SK-N-SH (cell line): ENCODE data around the gene HYAL3. TPM values are rescaled to one million over a fixed set of nuclear protein-coding genes. Genes with fewer than 3 reads are reported as not detected.

Experiments
- CTCF ChIA-PET: fragments of 300-600, 350-600 bp; formaldehyde crosslinking; extraction: SDS; loops from one replicate; lab custom pipeline; 2021; lab: Yijun Ruan, JAX
- POLR2A ChIA-PET: fragments of 350-600 bp; sonication (Branson Sonifier 250); formaldehyde crosslinking; extraction: SDS; loops from one replicate; lab custom pipeline; 2020; ENCODE audit warnings: antibody characterized with exemption, inconsistent platforms; lab: Yijun Ruan, JAX
- DNase-seq: peaks from one replicate; pipeline ENCODE4 v3.0.0; 2012
- H2AFZ ChIP-seq: fragments of 200-600 bp; sonication (generic); 2 replicates; pipeline ENCODE4 v1.8.1; 2016; ENCODE audit warnings: antibody characterized with exemption, mild to moderate bottlenecking, low read depth
- H3F3A ChIP-seq: fragments of 200-600 bp; sonication (generic); replicated peaks from 2 replicates; pipeline ENCODE3; 2016; ENCODE audit warnings: antibody characterized with exemption, mild to moderate bottlenecking; ENCODE audit not compliant: insufficient read depth
- H3K27ac ChIP-seq, 2 experiments: fragments of 200-500 bp in 1 of 2; fragments of 200-600 bp in 1 of 2; sonication (Bioruptor generic) in 1 of 2; sonication (generic), shearing (Covaris generic) in 1 of 2; 2 replicates each; pipeline versions ENCODE4 v1.5.1 to v1.6.1; 2014 to 2016; ENCODE audit warnings: low read depth in 2 of 2, inconsistent platforms in 1 of 2, low read length in 1 of 2, mild to moderate bottlenecking in 1 of 2, mixed read lengths in 1 of 2
- H3K27me3 ChIP-seq: fragments of 200-600 bp; sonication (generic), shearing (Covaris generic); 2 replicates; pipeline ENCODE4 v1.6.1; 2016; ENCODE audit warnings: mixed run types; ENCODE audit not compliant: insufficient read depth
- H3K36me3 ChIP-seq, 2 experiments: fragments of 200-500 bp in 1 of 2; fragments of 200-600 bp in 1 of 2; sonication (Bioruptor generic) in 1 of 2; sonication (generic) in 1 of 2; replicated peaks in 1 of 2; 2 replicates each; pipeline versions ENCODE3 to v1.5.1; 2014 to 2016; ENCODE audit warnings: low read length in 1 of 2, mild to moderate bottlenecking in 1 of 2; ENCODE audit not compliant: insufficient read depth in 2 of 2, control insufficient read depth in 1 of 2
- H3K4me1 ChIP-seq, 2 experiments: fragments of 200-500 bp in 1 of 2; fragments of 200-600 bp in 1 of 2; sonication (Bioruptor generic) in 1 of 2; sonication (generic), shearing (Covaris generic) in 1 of 2; 2 replicates each; pipeline versions ENCODE4 v1.5.1 to v1.6.1; 2014 to 2016; ENCODE audit warnings: low read depth in 1 of 2, low read length in 1 of 2, mixed run types in 1 of 2; ENCODE audit not compliant: insufficient read depth in 2 of 2, control insufficient read depth in 1 of 2
- H3K4me2 ChIP-seq: fragments of 200-600 bp; sonication (generic), shearing (Covaris generic); 2 replicates; pipeline ENCODE4 v1.6.1; 2017; ENCODE audit warnings: mixed run types
- H3K4me3 ChIP-seq, 2 experiments: fragments of 200-500 bp in 1 of 2; fragments of 200-600 bp in 1 of 2; sonication (Bioruptor generic) in 1 of 2; sonication (generic), shearing (Covaris generic) in 1 of 2; 2 replicates each; pipeline versions ENCODE4 v1.5.1 to v1.8.1; 2014 to 2016; ENCODE audit warnings: low read depth in 2 of 2, inconsistent platforms in 1 of 2, low read length in 1 of 2, mild to moderate bottlenecking in 1 of 2, mixed read lengths in 1 of 2, moderate library complexity in 1 of 2
- H3K79me2 ChIP-seq: fragments of 200-600 bp; sonication (generic); 2 replicates; pipeline ENCODE4 v1.8.1; 2017; ENCODE audit warnings: mild to moderate bottlenecking; ENCODE audit not compliant: insufficient read depth
- H3K9ac ChIP-seq: fragments of 200-600 bp; sonication (generic); 2 replicates; pipeline ENCODE4 v1.6.1; 2017; ENCODE audit warnings: mixed run types
- H3K9me2 ChIP-seq: fragments of 200-600 bp; sonication (generic); 2 replicates; pipeline ENCODE4 v1.6.1; 2017; ENCODE audit warnings: mixed run types
- H3K9me3 ChIP-seq: fragments of 200-600 bp; sonication (generic); 2 replicates; pipeline ENCODE4 v1.6.1; 2017; ENCODE audit warnings: mixed run types, mild to moderate bottlenecking, moderate library complexity
- H4K20me1 ChIP-seq: fragments of 200-600 bp; sonication (generic); 2 replicates; pipeline ENCODE4 v1.6.1; 2017; ENCODE audit warnings: mild to moderate bottlenecking, mixed run types; ENCODE audit not compliant: insufficient read depth
- CTCF ChIP-seq: fragments of 200-600 bp; sonication (generic); IDR thresholded peaks from 2 replicates; pipeline ENCODE4 v1.6.1; 2017; ENCODE audit warnings: antibody characterized with exemption, mild to moderate bottlenecking, moderate library complexity
- ELF1 ChIP-seq: IDR thresholded peaks from 2 replicates; pipeline ENCODE4 v1.4.0; 2012
- EP300 ChIP-seq, 2 experiments: IDR thresholded peaks; 2 replicates each; pipeline versions ENCODE4 v1.4.0 to v1.6.1; 2012; ENCODE audit warnings: borderline replicate concordance in 1 of 2, low read depth in 1 of 2, low read length in 1 of 2
- EZH2phosphoT487 ChIP-seq: fragments of 200-600 bp; sonication (generic); IDR thresholded peaks from 2 replicates; pipeline ENCODE4 v1.6.1; 2017; ENCODE audit warnings: low read depth, mixed run types, mild to moderate bottlenecking, antibody characterized with exemption, moderate library complexity, borderline replicate concordance
- FOXJ3 ChIP-seq: sonication (generic); formaldehyde crosslinking; IDR thresholded peaks from 2 replicates; pipeline ENCODE4 v1.5.1; 2020; ENCODE audit warnings: mild to moderate bottlenecking, missing genetic modification reagents
- JUND ChIP-seq: IDR thresholded peaks from 2 replicates; pipeline ENCODE4 v1.4.0; 2012
- MAX ChIP-seq: IDR thresholded peaks from 2 replicates; pipeline ENCODE4 v1.4.0; 2012; ENCODE audit warnings: low read depth
- NFIC ChIP-seq: IDR thresholded peaks from 2 replicates; pipeline ENCODE4 v1.4.0; 2012; ENCODE audit warnings: borderline replicate concordance
- NRF1 ChIP-seq: IDR thresholded peaks from 2 replicates; pipeline ENCODE4 v1.6.1; 2012; ENCODE audit warnings: low read depth, mild to moderate bottlenecking, low read length
- PBX3 ChIP-seq: IDR thresholded peaks from 2 replicates; pipeline ENCODE4; 2012
- RAD21 ChIP-seq: IDR thresholded peaks from 2 replicates; pipeline ENCODE4 v1.6.1; 2012; ENCODE audit warnings: mild to moderate bottlenecking, low read length
- RCOR1 ChIP-seq: fragments of 150-350 bp; IDR thresholded peaks from 2 replicates; pipeline ENCODE4 v1.6.1; 2017; ENCODE audit warnings: antibody characterized with exemption, low read length
- REST ChIP-seq: IDR thresholded peaks from 2 replicates; pipeline ENCODE4 v1.6.1; 2012; ENCODE audit warnings: mild to moderate bottlenecking, low read depth, low read length, moderate library complexity
- RXRA ChIP-seq: IDR thresholded peaks from 2 replicates; pipeline ENCODE4 v1.4.0; 2012; ENCODE audit warnings: low read depth, mild to moderate bottlenecking, borderline replicate concordance
- SIN3A ChIP-seq: IDR thresholded peaks from 2 replicates; pipeline ENCODE4 v1.6.1; 2012; ENCODE audit warnings: low read depth, mild to moderate bottlenecking, low read length, moderate library complexity, borderline replicate concordance
- TAF1 ChIP-seq: IDR thresholded peaks from 2 replicates; pipeline ENCODE4 v1.6.1; 2012; ENCODE audit warnings: low read depth, mild to moderate bottlenecking, low read length, moderate library complexity, borderline replicate concordance
- TEAD4 ChIP-seq: IDR thresholded peaks from 2 replicates; pipeline ENCODE4 v1.4.0; 2012; ENCODE audit warnings: mild to moderate bottlenecking, borderline replicate concordance; ENCODE audit not compliant: insufficient read depth
- USF2 ChIP-seq: fragments of 150-350 bp; IDR thresholded peaks from 2 replicates; pipeline ENCODE4 v1.6.1; 2017; ENCODE audit warnings: antibody characterized with exemption, low read length, low read depth, borderline replicate concordance
- YY1 ChIP-seq: IDR thresholded peaks from 2 replicates; pipeline ENCODE4 v1.4.0; 2012; ENCODE audit warnings: low read depth, mild to moderate bottlenecking
- WGBS: methylation state at CpG from one replicate; pipeline ENCODE4 v1.1.6; 2017; ENCODE audit warnings: low lambda C conversion rate; 5-methylcytosine and 5-hydroxymethylcytosine counted together
- polyA plus RNA-seq, 3 experiments: library from polyadenylated mRNA; depleted of rRNA; stranded (reverse); fragments of >200 nt; gene quantifications; 2 replicates each; pipeline ENCODE4 v1.2.3, GENCODE V29; 2012

HYAL3 gene
- polyA plus RNA-seq, 1 of the 3 experiments (the other 2 are of a cell fraction) = 7.8 TPM

- peaks cover 12% of the 10 kb centered on the region for H3K79me2 ChIP-seq
- no peak overlapping the region for H3K9ac ChIP-seq
- 100% methylated on average over 1 of the region's 8 CpGs for WGBS
- TF ChIP-seq RAD21 = no peak
- TF ChIP-seq CTCF = no peak
- no peak for TF ChIP-seq YY1
- no peak for TF ChIP-seq JUND
- no peak for TF ChIP-seq NFIC
- TF ChIP-seq NRF1 = no peak
- no peak for TF ChIP-seq RCOR1
- no peak for TF ChIP-seq EP300 (IDR thresholded peaks at IDR 0.05; ENCODE audit: borderline replicate concordance in 1 of 2, low read depth in 1 of 2, low read length in 1 of 2)
- no peak for TF ChIP-seq MAX
- TF ChIP-seq USF2 = no peak
- no peak for TF ChIP-seq REST
- TF ChIP-seq PBX3 = no peak
- TF ChIP-seq FOXJ3 (CRISPR knock-in tag) = no peak
- no peak for TF ChIP-seq TEAD4
- TF ChIP-seq RXRA = no peak
- TF ChIP-seq EZH2phosphoT487 = no peak
- TF ChIP-seq TAF1 = no peak
- TF ChIP-seq SIN3A = no peak
- TF ChIP-seq ELF1 = no peak
- H3K4me2 ChIP-seq = no peak overlapping the region
- peaks cover 3 to 27% of the 10 kb centered on the region in 2 experiments; a peak in 1 of 4 replicates for H3K4me1 ChIP-seq
- POLR2A ChIA-PET = no interaction called here
- DNase-seq = no peak
- no peak overlapping the region for H3K27ac ChIP-seq
- H3K36me3 ChIP-seq = peaks cover 0 to 17% of the 10 kb centered on the region in 2 experiments
- no peaks in the 10 kb centered on the region for H3K27me3 ChIP-seq
- H3F3A ChIP-seq = peaks cover 3% of the 10 kb centered on the region
- H2AFZ ChIP-seq = no peak overlapping the region
- no peaks in the 10 kb centered on the region for H4K20me1 ChIP-seq
- CTCF ChIA-PET = interaction anchor here (0.7 to 4.7 kb wide), 8 partner anchors 11 to 205 kb away, joined by 3 to 29 read pairs (median 4); partner anchors contain the start of gene HYAL1
- no peaks in the 10 kb centered on the region for H3K9me2 ChIP-seq
- H3K9me3 ChIP-seq = no peaks in the 10 kb centered on the region
- no peak overlapping the region for H3K4me3 ChIP-seq
Measured at GRCh38 chr3:50345008-50345407, 45.8 kb upstream of the HYAL3 start.
